Esophagus muscularis mucosa (tissue), 4 donors: ENCODE results near the gene COL4A1. TPM values are rescaled to one million over a fixed set of nuclear protein-coding genes. Genes with fewer than 3 reads are reported as not detected.

Experiments used
- DNase-seq: peaks from one replicate; pipeline ENCODE4 v3.0.0-alpha.2; 2017; ENCODE audit errors: extremely low spot score
- H3K27ac ChIP-seq, 4 donors: fragments of 200-600 bp; sonication (generic); replicated peaks in 1 of 4; 1 replicate in 3 of 4; 2 replicates in 1 of 4; pipeline ENCODE4 v1.5.1; 2016 to 2019; ENCODE audit warnings: mild to moderate bottlenecking in 1 of 4
- H3K27me3 ChIP-seq, 4 donors: fragments of 200-600 bp; sonication (generic); one replicate each; pipeline versions ENCODE4 v1.5.1 to v1.6.0; 2016 to 2019
- H3K36me3 ChIP-seq, 4 donors: fragments of 200-600 bp; sonication (generic); one replicate each; pipeline ENCODE4 v1.5.1; 2016 to 2019
- H3K4me1 ChIP-seq, 4 donors: fragments of 200-600 bp; sonication (generic); one replicate each; pipeline ENCODE4 v1.5.1; 2016 to 2019
- H3K4me3 ChIP-seq, 4 donors: fragments of 200-600 bp; sonication (generic); 1 replicate in 2 of 4; 2 replicates in 2 of 4; pipeline ENCODE4 v1.5.1; 2016 to 2019; ENCODE audit warnings: mild to moderate bottlenecking in 4 of 4, moderate library complexity in 1 of 4
- H3K9me3 ChIP-seq, 4 donors: fragments of 200-600 bp; sonication (generic); 1 replicate in 3 of 4; 2 replicates in 1 of 4; pipeline ENCODE4 v1.5.1; 2016 to 2019
- EP300 ChIP-seq: sonication (generic); formaldehyde crosslinking; IDR thresholded peaks from one replicate; pipeline ENCODE4 v1.6.1; 2017; ENCODE audit warnings: antibody characterized with exemption
- POLR2A ChIP-seq: fragments of 450-650 bp; IDR thresholded peaks from one replicate; pipeline ENCODE4 v1.6.1; 2017; ENCODE audit warnings: antibody characterized with exemption, moderate library complexity, mild to moderate bottlenecking, low read depth
- POLR2AphosphoS5 ChIP-seq, 2 donors: sonication (generic); formaldehyde crosslinking; IDR thresholded peaks; one replicate each; pipeline ENCODE4 v1.6.1; 2017; ENCODE audit warnings: antibody characterized with exemption in 2 of 2
- WGBS: methylation state at CpG from one replicate; pipeline ENCODE4 v1.1.5; 2018; 5-methylcytosine and 5-hydroxymethylcytosine counted together
- intact Hi-C: fragments of 100-400 bp; cut with DNase I; formaldehyde crosslinking; loops from one replicate; pipeline ENCODE4 v1.15.1; 2023
- total RNA-seq, 4 donors: library from RNA; depleted of rRNA; stranded (reverse); fragments of >200 nt; gene quantifications; one replicate each; pipeline versions ENCODE4 v1.1.0 to v1.2.1, GENCODE V29; 2016
- TF ChIP-seq, protein P1 (sequence below), 3 experiments: fragments of 200-600 bp in 2 of 3; fragments of 450-650 bp in 1 of 3; sonication (generic) in 2 of 3; IDR thresholded peaks; one replicate each; pipeline ENCODE4 v1.5.1; 2017 to 2019; ENCODE audit warnings: antibody characterized with exemption in 3 of 3, mild to moderate bottlenecking in 2 of 3, moderate library complexity in 1 of 3

COL4A1 gene
- total RNA-seq, 4 donors from 2014 or later: 328 to 578 (median 405) TPM

DNA sequence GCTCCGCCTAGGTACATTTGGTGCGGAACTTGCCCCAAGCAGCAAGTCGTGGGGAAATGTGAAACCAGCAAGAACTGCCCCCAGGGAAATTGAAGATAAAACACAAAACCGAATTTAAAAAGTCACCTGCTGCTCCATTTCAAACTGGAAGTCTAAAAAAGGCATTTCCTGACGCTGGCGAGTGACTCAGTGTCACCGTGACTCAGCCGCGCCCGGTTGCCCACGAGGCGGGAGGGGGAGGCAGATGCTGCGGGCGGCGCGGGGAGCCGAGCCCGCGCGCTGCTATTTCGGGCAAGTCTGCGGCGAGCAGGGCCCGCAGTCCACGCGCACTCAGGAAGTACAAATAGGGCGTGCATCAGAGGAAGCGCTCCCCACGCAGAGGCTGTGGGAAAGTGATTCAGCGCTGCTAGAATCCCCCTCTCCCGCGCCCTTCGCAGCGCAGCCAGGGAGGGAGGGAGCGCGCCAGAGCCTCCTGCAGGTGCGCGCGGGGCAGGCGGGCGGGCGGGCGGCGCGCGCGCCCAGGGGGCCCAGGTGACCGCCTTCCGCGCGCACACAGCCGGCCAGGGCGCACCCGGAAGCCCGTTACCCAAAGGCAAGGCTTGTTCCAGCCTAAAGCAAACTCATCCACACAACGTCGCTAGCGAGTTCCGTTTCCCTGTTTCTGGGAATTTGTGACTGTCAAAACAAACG lies 168.8 kb downstream of the COL4A1 start:
- 0% methylated on average over 22 of the region's 60 CpGs for WGBS
- peak overlapping the region; percentile 62 to 70 (median 65) for H3K4me3 ChIP-seq
- no peaks in the 10 kb centered on the region for H3K36me3 ChIP-seq
- intact Hi-C loops: no loop called here
- peak; percentile 92 for DNase-seq
- no peaks in the 10 kb centered on the region for H3K27me3 ChIP-seq
- TF ChIP-seq, protein P1, sequence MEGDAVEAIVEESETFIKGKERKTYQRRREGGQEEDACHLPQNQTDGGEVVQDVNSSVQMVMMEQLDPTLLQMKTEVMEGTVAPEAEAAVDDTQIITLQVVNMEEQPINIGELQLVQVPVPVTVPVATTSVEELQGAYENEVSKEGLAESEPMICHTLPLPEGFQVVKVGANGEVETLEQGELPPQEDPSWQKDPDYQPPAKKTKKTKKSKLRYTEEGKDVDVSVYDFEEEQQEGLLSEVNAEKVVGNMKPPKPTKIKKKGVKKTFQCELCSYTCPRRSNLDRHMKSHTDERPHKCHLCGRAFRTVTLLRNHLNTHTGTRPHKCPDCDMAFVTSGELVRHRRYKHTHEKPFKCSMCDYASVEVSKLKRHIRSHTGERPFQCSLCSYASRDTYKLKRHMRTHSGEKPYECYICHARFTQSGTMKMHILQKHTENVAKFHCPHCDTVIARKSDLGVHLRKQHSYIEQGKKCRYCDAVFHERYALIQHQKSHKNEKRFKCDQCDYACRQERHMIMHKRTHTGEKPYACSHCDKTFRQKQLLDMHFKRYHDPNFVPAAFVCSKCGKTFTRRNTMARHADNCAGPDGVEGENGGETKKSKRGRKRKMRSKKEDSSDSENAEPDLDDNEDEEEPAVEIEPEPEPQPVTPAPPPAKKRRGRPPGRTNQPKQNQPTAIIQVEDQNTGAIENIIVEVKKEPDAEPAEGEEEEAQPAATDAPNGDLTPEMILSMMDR (IDR thresholded peaks at IDR 0.05): peak in 1 of 3 experiments; percentile 12
- TF ChIP-seq POLR2AphosphoS5 (IDR thresholded peaks at IDR 0.05): peak; percentile 81 to 88
- TF ChIP-seq EP300: no peak
- no peak for TF ChIP-seq POLR2A
- peak overlapping the region; percentile 64 to 84 (median 72) for H3K27ac ChIP-seq
- H3K9me3 ChIP-seq: no peaks in the 10 kb centered on the region
- peaks cover 15 to 34% (median 22%) of the 10 kb centered on the region in 4 donors for H3K4me1 ChIP-seq

DNA sequence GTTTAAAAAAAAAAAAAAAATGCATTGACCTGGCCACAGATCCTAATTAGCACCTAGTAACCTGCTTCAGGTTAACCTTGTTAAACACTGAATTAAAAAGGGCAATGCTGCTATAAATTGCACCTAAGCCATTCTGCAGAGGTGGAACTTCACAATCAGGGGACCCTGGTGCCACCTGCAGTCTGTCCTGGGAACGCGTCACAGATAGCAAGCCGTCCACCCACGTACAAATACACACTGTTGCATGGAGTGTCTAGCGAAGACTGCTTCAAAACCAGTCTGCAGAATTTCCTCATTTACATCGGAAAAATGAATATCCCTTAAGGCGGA lies 169.3 kb downstream of the COL4A1 start:
- intact Hi-C loops: no loop called here
- Histone ChIP-seq H3K4me3 (peak overlapping the region; percentile 62 to 70 (median 65)), H3K27me3 (no peaks in the 10 kb centered on the region), H3K9me3 (no peaks in the 10 kb centered on the region), H3K27ac (peak overlapping the region; percentile 64 to 84 (median 72)), H3K4me1 (peaks cover 15 to 34% (median 22%) of the 10 kb centered on the region in 4 donors), H3K36me3 (no peaks in the 10 kb centered on the region)
- TF ChIP-seq, protein P1 (IDR thresholded peaks at IDR 0.05): peak; percentile 33 to 38 (median 34)
- no peak for TF ChIP-seq EP300
- WGBS: 0% methylated on average over 7 of the region's 7 CpGs
- no peak for DNase-seq

DNA sequence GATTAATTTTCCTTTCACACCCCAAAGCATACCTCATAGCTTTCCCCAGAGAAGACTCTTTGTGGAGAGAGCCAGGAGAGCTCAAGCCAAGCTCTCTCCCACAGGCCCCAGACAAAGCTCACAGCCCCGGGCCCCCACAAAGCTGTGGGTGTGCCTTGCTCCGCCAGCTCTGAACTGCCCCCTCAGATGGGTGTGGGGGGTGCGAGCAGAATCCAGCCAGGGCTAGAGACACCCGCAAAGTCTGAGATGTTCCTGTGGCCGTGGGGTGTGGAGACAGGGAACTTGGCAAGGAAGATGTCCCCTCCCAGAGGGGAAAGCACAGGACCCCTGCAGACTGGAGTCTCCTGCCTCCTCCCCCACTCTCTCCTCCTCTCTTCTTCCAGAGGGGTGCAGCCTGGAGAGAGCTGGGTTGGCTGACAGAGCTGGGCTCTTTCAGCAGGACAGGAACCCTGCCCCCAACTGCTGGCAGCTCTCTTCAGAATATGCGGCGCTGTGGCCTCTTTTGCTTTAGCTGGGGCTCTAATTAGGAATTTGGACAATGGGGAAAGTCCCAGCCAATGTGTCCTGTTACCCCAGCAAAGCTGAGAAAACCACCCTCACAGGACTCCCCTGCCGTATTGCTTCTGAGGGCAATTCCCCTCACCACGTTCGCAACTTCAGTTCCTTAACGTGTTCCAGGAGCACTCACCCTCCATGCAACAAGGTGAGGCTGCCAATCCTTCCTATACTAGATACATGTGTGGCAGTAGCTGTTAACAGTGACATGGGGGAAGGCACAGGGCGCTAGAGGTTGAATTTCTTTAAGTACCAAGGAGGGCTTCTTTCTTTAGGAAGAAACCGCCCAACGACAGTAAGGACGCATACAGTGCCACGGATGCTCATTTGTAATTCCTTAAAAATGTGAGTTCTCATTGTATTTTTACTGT lies 170.0 kb downstream of the COL4A1 start:
- TF ChIP-seq POLR2AphosphoS5 (IDR thresholded peaks at IDR 0.05) (no peak), POLR2A (no peak), EP300 (no peak)
- TF ChIP-seq, protein P1 (IDR thresholded peaks at IDR 0.05): no peak
- Histone ChIP-seq H3K27ac (peak overlapping the region; percentile 64 to 84 (median 72)), H3K9me3 (no peaks in the 10 kb centered on the region), H3K27me3 (no peaks in the 10 kb centered on the region), H3K4me1 (peaks cover 15 to 34% (median 22%) of the 10 kb centered on the region in 4 donors), H3K4me3 (peak overlapping the region in 1 of 4 donors; percentile 62), H3K36me3 (no peaks in the 10 kb centered on the region)
- intact Hi-C loops: no loop called here
- peak; percentile 91 for DNase-seq
- 44% methylated on average over 16 of the region's 16 CpGs for WGBS

DNA sequence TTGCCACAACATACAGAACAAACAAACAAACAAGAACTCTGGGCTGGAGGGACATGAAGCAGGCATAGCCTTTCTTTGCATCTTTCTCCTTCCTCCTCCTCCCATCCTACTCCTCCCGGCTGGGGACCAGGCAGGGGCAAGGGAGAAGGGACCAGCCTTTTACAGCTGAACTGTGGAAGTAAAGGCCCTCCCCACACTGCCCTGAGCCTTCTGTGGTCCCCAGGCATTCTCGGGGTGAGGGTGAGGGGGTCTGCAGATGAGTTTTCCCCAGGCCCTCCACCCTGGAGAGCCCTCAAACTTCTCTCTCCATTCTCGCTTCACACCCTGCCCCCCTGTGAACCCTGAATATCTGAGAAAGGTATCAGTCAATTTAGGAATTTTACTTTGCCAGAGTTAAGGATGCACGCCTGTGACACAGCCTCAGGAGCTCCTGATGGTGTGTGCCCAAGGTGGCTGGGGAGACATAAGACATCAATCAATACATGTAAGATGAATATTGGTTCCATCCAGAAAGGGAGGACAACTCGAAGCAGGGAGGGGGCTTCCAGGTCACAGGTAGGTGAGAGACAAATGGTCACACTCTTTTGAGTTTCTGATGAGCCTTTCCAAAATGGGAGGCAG lies 170.9 kb downstream of the COL4A1 start:
- 71% methylated on average over 5 of the region's 5 CpGs for WGBS
- peaks cover 15 to 34% (median 22%) of the 10 kb centered on the region in 4 donors for H3K4me1 ChIP-seq
- no peak for TF ChIP-seq POLR2AphosphoS5 (IDR thresholded peaks at IDR 0.05)
- no peak for TF ChIP-seq POLR2A
- TF ChIP-seq EP300: no peak
- peak overlapping the region in 3 of 4 donors; percentile 56 to 84 (median 72) for H3K27ac ChIP-seq
- intact Hi-C loops: no loop called here
- DNase-seq: peak; percentile 87
- no peaks in the 10 kb centered on the region for H3K36me3 ChIP-seq
- no peaks in the 10 kb centered on the region for H3K27me3 ChIP-seq
- H3K9me3 ChIP-seq: no peaks in the 10 kb centered on the region
- H3K4me3 ChIP-seq: no peak overlapping the region
